Heart left ventricle (tissue), 13 donors: ENCODE measurements around the gene GNB1.

Experiments
- POLR2A ChIP-seq, 2 donors: fragments of 450-650 bp; IDR thresholded peaks; one replicate each; pipeline ENCODE4 v1.6.1; 2017; ENCODE audit warnings: antibody characterized with exemption in 2 of 2, mild to moderate bottlenecking in 2 of 2, moderate library complexity in 2 of 2
- TF ChIP-seq, protein P1 (sequence below), 12 donors: fragments of 200-600 bp; sonication (generic) in 4 of 12; IDR thresholded peaks; one replicate each; pipeline versions ENCODE4 v1.5.0 to v1.8.0; 2018 to 2022; ENCODE audit warnings: antibody characterized with exemption in 12 of 12, mild to moderate bottlenecking in 5 of 12
- donor health status: ischemic (EF 13 %, LVEDD 7.1; RV severe dilation, severe dysfunction).
- donor health status: DM: no; HTN: yes; CAD: no.
- donor health status: DM: no; HTN: no; CAD: no.
- donor health status: ischemic (EF 25% LVEDD 6.9; RV normal size, moderate dysfunction).
- donor health status: ischemic (EF 25% LVEDD 5.7; RV mildly dilated, moderate dysfunction).
- donor health status: ischemic (EF 35%, LVEDD 5.7; RV mildly dilated, moderate dysfunction).
- donor health status: nonischemic (EF 11% LVEDD 7.7; RV severe dilation, severe dysfunction).
- donor health status: DM: yes; HTN: yes; CAD: no.
- donor health status: PGD.
- donor health status: ischemic (EF 29% LVEDD 5.4; RV normal size, mild dysfunction).
- donor health status: nonischemic (EF 23%, LVEDD 6.1; RV moderate dilation, normal function).

DNA sequence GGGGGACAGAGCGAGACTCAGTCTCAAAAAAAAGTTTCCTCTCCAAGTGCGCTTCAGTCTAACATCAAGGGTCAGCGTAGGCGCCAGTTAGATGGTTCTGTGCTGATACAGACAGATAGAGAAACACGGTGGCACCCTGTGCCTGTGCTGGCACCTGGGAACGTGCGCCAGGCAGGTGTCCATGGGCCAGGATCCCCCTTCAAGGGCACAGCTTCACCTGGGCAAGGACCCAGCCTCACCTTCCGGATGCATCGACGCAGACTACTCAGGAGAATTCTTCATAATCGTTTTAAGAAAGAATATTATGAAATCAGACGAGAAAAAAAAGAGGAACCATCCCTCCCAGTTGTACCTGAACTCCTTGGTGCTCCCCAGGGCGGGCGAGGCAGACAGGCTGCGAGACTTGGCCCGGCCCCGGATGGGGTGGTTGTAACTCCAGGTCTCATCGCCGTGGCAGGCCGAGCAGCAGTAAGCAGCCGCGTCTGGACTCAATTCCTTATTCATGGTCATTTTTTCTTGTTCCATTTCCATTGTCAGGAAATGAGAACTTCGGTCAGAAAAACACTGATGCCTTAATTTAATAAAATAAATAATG lies 125.9 kb downstream of the GNB1 start:
- TF ChIP-seq, protein P1, sequence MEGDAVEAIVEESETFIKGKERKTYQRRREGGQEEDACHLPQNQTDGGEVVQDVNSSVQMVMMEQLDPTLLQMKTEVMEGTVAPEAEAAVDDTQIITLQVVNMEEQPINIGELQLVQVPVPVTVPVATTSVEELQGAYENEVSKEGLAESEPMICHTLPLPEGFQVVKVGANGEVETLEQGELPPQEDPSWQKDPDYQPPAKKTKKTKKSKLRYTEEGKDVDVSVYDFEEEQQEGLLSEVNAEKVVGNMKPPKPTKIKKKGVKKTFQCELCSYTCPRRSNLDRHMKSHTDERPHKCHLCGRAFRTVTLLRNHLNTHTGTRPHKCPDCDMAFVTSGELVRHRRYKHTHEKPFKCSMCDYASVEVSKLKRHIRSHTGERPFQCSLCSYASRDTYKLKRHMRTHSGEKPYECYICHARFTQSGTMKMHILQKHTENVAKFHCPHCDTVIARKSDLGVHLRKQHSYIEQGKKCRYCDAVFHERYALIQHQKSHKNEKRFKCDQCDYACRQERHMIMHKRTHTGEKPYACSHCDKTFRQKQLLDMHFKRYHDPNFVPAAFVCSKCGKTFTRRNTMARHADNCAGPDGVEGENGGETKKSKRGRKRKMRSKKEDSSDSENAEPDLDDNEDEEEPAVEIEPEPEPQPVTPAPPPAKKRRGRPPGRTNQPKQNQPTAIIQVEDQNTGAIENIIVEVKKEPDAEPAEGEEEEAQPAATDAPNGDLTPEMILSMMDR (IDR thresholded peaks at IDR 0.05), result no peak
- no peak for TF ChIP-seq POLR2A (IDR thresholded peaks at IDR 0.05)
